Stimulated activated CD4-positive, alpha-beta T cell treated with anti-CD3 and anti-CD28 coated beads, Interleukin-2, amount 100 ng/mL, for 4 hours (primary cell): Measurements from ENCODE around the gene KMT5C.
A peak's percentile ranks its signal among the peaks of the same experiment; 100 is the strongest.

Experiments used
- DNase-seq: peaks from one replicate; pipeline ENCODE4 v3.0.0-alpha.2; 2020; ENCODE audit warnings: low read depth

KMT5C gene

GRCh38 chr19:55339105-55339888 is at the start of gene KMT5C:
TSS of gene KMT5C (plus strand) at chr19:55339876. CDS start at chr19:55341937, 2,061 bp downstream.
- DNase-seq: peak; percentile 100

GRCh38 chr19:55297267-55297666 is 42.4 kb upstream of the KMT5C start:
- DNase-seq: no peak

GRCh38 chr19:55299991-55300390 is 39.7 kb upstream of the KMT5C start:
- no peak for DNase-seq

- no peak for DNase-seq
Measured at GRCh38 chr19:55300886-55301458, 38.7 kb upstream of the KMT5C start.

- peak; percentile 92 for DNase-seq
Measured at GRCh38 chr19:55301459-55302317, 38.0 kb upstream of the KMT5C start.

GRCh38 chr19:55302318-55302703 is 37.4 kb upstream of the KMT5C start:
- DNase-seq: no peak

- DNase-seq: no peak
Measured at GRCh38 chr19:55303477-55303876, 36.2 kb upstream of the KMT5C start.

- DNase-seq: no peak
Measured at GRCh38 chr19:55304279-55304978, 35.2 kb upstream of the KMT5C start.

- DNase-seq: no peak
Measured at GRCh38 chr19:55304980-55305379, 34.7 kb upstream of the KMT5C start.

GRCh38 chr19:55305491-55305890 is 34.2 kb upstream of the KMT5C start:
- peak; percentile 41 for DNase-seq

- DNase-seq: no peak
Measured at GRCh38 chr19:55305983-55306562, 33.6 kb upstream of the KMT5C start.

GRCh38 chr19:55306712-55307111 is 33.0 kb upstream of the KMT5C start:
- DNase-seq: no peak

GRCh38 chr19:55308281-55308680 is 31.4 kb upstream of the KMT5C start:
- no peak for DNase-seq

GRCh38 chr19:55309448-55309847 is 30.2 kb upstream of the KMT5C start:
- no peak for DNase-seq

- no peak for DNase-seq
Measured at GRCh38 chr19:55310498-55310897, 29.2 kb upstream of the KMT5C start.

GRCh38 chr19:55311397-55311796 is 28.3 kb upstream of the KMT5C start:
- no peak for DNase-seq

- DNase-seq: no peak
Measured at GRCh38 chr19:55311797-55312196, 27.9 kb upstream of the KMT5C start.

GRCh38 chr19:55312621-55313512 is 26.8 kb upstream of the KMT5C start:
- no peak for DNase-seq

GRCh38 chr19:55314396-55314795 is 25.3 kb upstream of the KMT5C start:
- DNase-seq: no peak

GRCh38 chr19:55315956-55316525 is 23.6 kb upstream of the KMT5C start:
- DNase-seq: no peak
